HEK293 (cell line): ENCODE measurements around the gene RAB10.

ENCODE experiments used
- CTCF ChIP-seq: fragments of 450-650 bp; formaldehyde crosslinking; IDR thresholded peaks from 2 replicates; pipeline ENCODE4 v1.5.1; 2016; ENCODE audit warnings: missing biosample characterization, missing genetic modification characterization
- OVOL3 ChIP-seq: fragments of 450-650 bp; formaldehyde crosslinking; IDR thresholded peaks from 2 replicates; pipeline ENCODE4 v1.5.1; 2016; ENCODE audit warnings: missing biosample characterization, missing genetic modification characterization
- REST ChIP-seq: fragments of 450-650 bp; formaldehyde crosslinking; IDR thresholded peaks from 2 replicates; pipeline ENCODE4 v1.5.1; 2016; ENCODE audit warnings: missing biosample characterization, missing genetic modification characterization
- SETDB1 ChIP-seq: IDR thresholded peaks from one replicate; pipeline ENCODE4 v1.6.1; 2017; ENCODE audit warnings: mild to moderate bottlenecking, low read length, moderate library complexity, mixed read lengths; ENCODE audit not compliant: insufficient read length
- YY1 ChIP-seq: fragments of 450-650 bp; formaldehyde crosslinking; IDR thresholded peaks from 2 replicates; pipeline ENCODE4 v1.5.1; 2018; ENCODE audit warnings: missing biosample characterization, missing genetic modification characterization
- ZFP41 ChIP-seq: fragments of 450-650 bp; formaldehyde crosslinking; IDR thresholded peaks from 2 replicates; pipeline ENCODE4 v1.5.1; 2016; ENCODE audit warnings: missing biosample characterization, missing genetic modification characterization, borderline replicate concordance
- ZNF114 ChIP-seq: fragments of 450-650 bp; formaldehyde crosslinking; IDR thresholded peaks from 2 replicates; pipeline ENCODE4 v1.5.0; 2017; ENCODE audit warnings: missing biosample characterization, missing genetic modification characterization
- ZNF24 ChIP-seq: fragments of 450-650 bp; formaldehyde crosslinking; IDR thresholded peaks from 2 replicates; pipeline ENCODE4 v1.5.1; 2016; ENCODE audit warnings: missing biosample characterization, missing genetic modification characterization
- ZNF768 ChIP-seq: fragments of 450-650 bp; formaldehyde crosslinking; IDR thresholded peaks from 2 replicates; pipeline ENCODE4 v1.5.1; 2018; ENCODE audit warnings: missing biosample characterization, mild to moderate bottlenecking, missing genetic modification characterization
- ZSCAN30 ChIP-seq: fragments of 450-650 bp; IDR thresholded peaks from 2 replicates; pipeline ENCODE4 v1.5.1; 2018; ENCODE audit warnings: missing biosample characterization, mild to moderate bottlenecking, missing genetic modification characterization, moderate library complexity

GRCh38 chr2:26162963-26163362, 129.1 kb downstream of the RAB10 start:
- no peak for TF ChIP-seq CTCF (tag by site-specific recombination)
- no peak for TF ChIP-seq ZSCAN30 (tag by site-specific recombination)
- TF ChIP-seq YY1 (tag by site-specific recombination), result no peak
- TF ChIP-seq SETDB1, result no peak
- TF ChIP-seq ZNF768 (tag by site-specific recombination), result no peak
- no peak for TF ChIP-seq OVOL3 (tag by site-specific recombination)
- TF ChIP-seq ZNF24 (tag by site-specific recombination), result no peak
- no peak for TF ChIP-seq ZNF114
- TF ChIP-seq ZFP41 (tag by site-specific recombination), result no peak
- no peak for TF ChIP-seq REST (tag by site-specific recombination)
